ENCODE results near the gene CNIH2.

Gene CNIH2

GRCh38 chr11:66313321-66314185 lies 35.6 kb downstream of the CNIH2 start:
- Histone ChIP-seq H3K9me3 (replicated peaks; ENCODE audit: insufficient read depth, low read length) (no peaks in the 10 kb centered on the region), H4K20me1 (ENCODE audit: insufficient read depth, low read length) (no peaks in the 10 kb centered on the region), H3F3A (ENCODE audit: insufficient read depth, low read length) (no peaks in the 10 kb centered on the region), H3K27ac (ENCODE audit: low read length) (no peak overlapping the region), H3K27me3 (replicated peaks; ENCODE audit: insufficient read depth, low read length) (peaks cover 70% of the 10 kb centered on the region), H3K4me3 (ENCODE audit: low read length) (no peak overlapping the region), H2AFZ (ENCODE audit: low read length) (no peak overlapping the region), H3K4me1 (ENCODE audit: low read length) (no peaks in the 10 kb centered on the region), H3K9ac (ENCODE audit: low read length) (no peak overlapping the region), H3K9me2 (replicated peaks; ENCODE audit: insufficient read depth, low read length) (no peaks in the 10 kb centered on the region), H3K79me2 (ENCODE audit: low read length) (no peaks in the 10 kb centered on the region), H3K36me3 (replicated peaks; ENCODE audit: insufficient read depth, low read length) (no peaks in the 10 kb centered on the region), H3K4me2 (ENCODE audit: low read depth, low read length) (peak overlapping the region; percentile 53; the same call in 1 of the 2 replicates)
- no peak for TF ChIP-seq CTCF (IDR thresholded peaks at IDR 0.05; ENCODE audit: low read length)
- no peak for TF ChIP-seq EZH2phosphoT487 (IDR thresholded peaks at IDR 0.05; ENCODE audit: low read length)
- TF ChIP-seq EZH2 (optimal IDR thresholded peaks at IDR 0.05; ENCODE audit: low read depth, low read length), result no peak
- no peak for DNase-seq

- Histone ChIP-seq H3K36me3 (replicated peaks; ENCODE audit: insufficient read depth, low read length) (no peaks in the 10 kb centered on the region), H3K27ac (ENCODE audit: low read length) (no peak overlapping the region), H2AFZ (ENCODE audit: low read length) (no peak overlapping the region), H3K9ac (ENCODE audit: low read length) (no peak overlapping the region), H4K20me1 (ENCODE audit: insufficient read depth, low read length) (no peaks in the 10 kb centered on the region), H3K27me3 (replicated peaks; ENCODE audit: insufficient read depth, low read length) (peaks cover 70% of the 10 kb centered on the region), H3K4me2 (ENCODE audit: low read depth, low read length) (no peak overlapping the region), H3K9me3 (replicated peaks; ENCODE audit: insufficient read depth, low read length) (no peaks in the 10 kb centered on the region), H3K4me3 (ENCODE audit: low read length) (no peak overlapping the region), H3F3A (ENCODE audit: insufficient read depth, low read length) (no peaks in the 10 kb centered on the region), H3K9me2 (replicated peaks; ENCODE audit: insufficient read depth, low read length) (no peaks in the 10 kb centered on the region), H3K4me1 (ENCODE audit: low read length) (no peaks in the 10 kb centered on the region), H3K79me2 (ENCODE audit: low read length) (no peaks in the 10 kb centered on the region)
- no peak for DNase-seq
- TF ChIP-seq EZH2phosphoT487 (IDR thresholded peaks at IDR 0.05; ENCODE audit: low read length) (no peak), EZH2 (optimal IDR thresholded peaks at IDR 0.05; ENCODE audit: low read depth, low read length) (no peak), CTCF (IDR thresholded peaks at IDR 0.05; ENCODE audit: low read length) (no peak)
These were observed 36.2 kb downstream of the CNIH2 start for GRCh38 chr11:66314186-66314501.

GRCh38 chr11:66314561-66315497 lies 36.9 kb downstream of the CNIH2 start:
- Histone ChIP-seq H4K20me1 (ENCODE audit: insufficient read depth, low read length) (no peaks in the 10 kb centered on the region), H3K27ac (ENCODE audit: low read length) (no peak overlapping the region), H3K4me1 (ENCODE audit: low read length) (no peaks in the 10 kb centered on the region), H3F3A (ENCODE audit: insufficient read depth, low read length) (no peaks in the 10 kb centered on the region), H3K79me2 (ENCODE audit: low read length) (no peaks in the 10 kb centered on the region), H2AFZ (ENCODE audit: low read length) (no peak overlapping the region), H3K4me2 (ENCODE audit: low read depth, low read length) (no peak overlapping the region), H3K36me3 (replicated peaks; ENCODE audit: insufficient read depth, low read length) (no peaks in the 10 kb centered on the region), H3K27me3 (replicated peaks; ENCODE audit: insufficient read depth, low read length) (peaks cover 66% of the 10 kb centered on the region), H3K9me2 (replicated peaks; ENCODE audit: insufficient read depth, low read length) (no peaks in the 10 kb centered on the region), H3K9ac (ENCODE audit: low read length) (no peak overlapping the region), H3K9me3 (replicated peaks; ENCODE audit: insufficient read depth, low read length) (no peaks in the 10 kb centered on the region), H3K4me3 (ENCODE audit: low read length) (no peak overlapping the region)
- TF ChIP-seq EZH2 (optimal IDR thresholded peaks at IDR 0.05; ENCODE audit: low read depth, low read length) (no peak), EZH2phosphoT487 (IDR thresholded peaks at IDR 0.05; ENCODE audit: low read length) (no peak), CTCF (IDR thresholded peaks at IDR 0.05; ENCODE audit: low read length) (no peak)
- DNase-seq, result no peak

Measured in MM.1S (cell line).